Prostate gland (tissue), 2 donors: ENCODE measurements around the gene KRTAP3-2.

Experiments
- CTCF ChIP-seq, 4 experiments: fragments of 200-600 bp in 2 of 4; fragments of 450-650 bp in 2 of 4; sonication (generic) in 2 of 4; IDR thresholded peaks; 1 replicate in 3 of 4; 2 replicates in 1 of 4; pipeline ENCODE4 v1.5.1; 2016 to 2019; ENCODE audit warnings: antibody characterized with exemption in 4 of 4, mild to moderate bottlenecking in 2 of 4, moderate library complexity in 2 of 4
- POLR2A ChIP-seq: fragments of 450-650 bp; IDR thresholded peaks from one replicate; pipeline ENCODE4 v1.6.1; 2016; ENCODE audit warnings: antibody characterized with exemption, mild to moderate bottlenecking
- POLR2AphosphoS5 ChIP-seq: sonication (generic); formaldehyde crosslinking; IDR thresholded peaks from one replicate; pipeline ENCODE4 v1.6.1; 2017; ENCODE audit warnings: antibody characterized with exemption

- no peak for TF ChIP-seq CTCF (IDR thresholded peaks at IDR 0.05)
- no peak for TF ChIP-seq POLR2AphosphoS5
- TF ChIP-seq POLR2A, result no peak
Observed at GRCh38 chr17:41049110-41049509, 49.4 kb upstream of the KRTAP3-2 start.
